ENCODE results near the gene PGRMC2.
"Not testable (repeated sequence)": the region's sequence is repeated elsewhere in the genome, so short reads cannot be mapped to it uniquely, and the experiment has no call there.

Gene PGRMC2

GRCh38 chr4:128298146-128298758, 10.6 kb upstream of the PGRMC2 start:
- no peak for DNase-seq

- no peak for DNase-seq
Observed at GRCh38 chr4:128295255-128295654, 7.6 kb upstream of the PGRMC2 start.

- DNase-seq, result no peak
Observed at GRCh38 chr4:128294464-128294863, 6.9 kb upstream of the PGRMC2 start.

GRCh38 chr4:128292349-128292748, 4.7 kb upstream of the PGRMC2 start:
- DNase-seq, result no peak

- DNase-seq, result no peak
Observed at GRCh38 chr4:128291096-128291495, 3.5 kb upstream of the PGRMC2 start.

GRCh38 chr4:128290526-128290925, 2.9 kb upstream of the PGRMC2 start:
- DNase-seq, result no peak

- no peak for DNase-seq
Observed at GRCh38 chr4:128289523-128290158, 2.0 kb upstream of the PGRMC2 start.

GRCh38 chr4:128288689-128289106, 1.1 kb upstream of the PGRMC2 start:
- DNase-seq, result peak; percentile 58

- DNase-seq, result peak; percentile 98
Observed at GRCh38 chr4:128287871-128288688, 467 bp upstream of the PGRMC2 start.

GRCh38 chr4:128286474-128287058, 1.0 kb downstream of the PGRMC2 start:
- DNase-seq, result peak; percentile 26

- DNase-seq, result no peak
Observed at GRCh38 chr4:128285085-128285997, 2.3 kb downstream of the PGRMC2 start.

GRCh38 chr4:128284317-128284716, 3.3 kb downstream of the PGRMC2 start:
- DNase-seq, result no peak

- DNase-seq, result no peak
Observed at GRCh38 chr4:128283071-128283470, 4.5 kb downstream of the PGRMC2 start.

- DNase-seq, result no peak
Observed at GRCh38 chr4:128282516-128282915, 5.1 kb downstream of the PGRMC2 start.

GRCh38 chr4:128281354-128281753, 6.3 kb downstream of the PGRMC2 start:
- DNase-seq, result no peak

- DNase-seq, result no peak
Observed at GRCh38 chr4:128279624-128280225, 7.9 kb downstream of the PGRMC2 start.

- DNase-seq, result no peak
Observed at GRCh38 chr4:128277856-128278255, 9.8 kb downstream of the PGRMC2 start.

- no peak for DNase-seq
Observed at GRCh38 chr4:128275346-128275745, 12.3 kb downstream of the PGRMC2 start.

GRCh38 chr4:128271551-128271950, 16.1 kb downstream of the PGRMC2 start:
- DNase-seq, result no peak

GRCh38 chr4:128268970-128269369, 18.6 kb downstream of the PGRMC2 start:
- no peak for DNase-seq

GRCh38 chr4:128267745-128268144, 19.9 kb downstream of the PGRMC2 start:
- DNase-seq, result no peak

GRCh38 chr4:128267171-128267570, 20.4 kb downstream of the PGRMC2 start:
- not testable (repeated sequence) for DNase-seq
